ENCODE results near the gene MCRIP2. TPM values are rescaled to one million over a fixed set of nuclear protein-coding genes. Genes with fewer than 3 reads are reported as not detected.

The MCRIP2 gene
- total and polyA plus RNA-seq, 10 donors, result 23.6 to 106 (median 41.8) TPM

- intact Hi-C loops (cut with DNase I; ENCODE audit: low total_unique reads), result no loop called here
- Histone ChIP-seq H3K27ac (no peak overlapping the region), H3K9me3 (no peaks in the 10 kb centered on the region), H3K4me3 (no peak overlapping the region), H3K27me3 (replicated peaks in 1 of 7) (peaks cover 0 to 39% (median 15%) of the 10 kb centered on the region in 7 donors), H3K4me1 (peaks cover 27 to 73% (median 53%) of the 10 kb centered on the region in 6 donors), H3K36me3 (peaks cover 0 to 36% (median 25%) of the 10 kb centered on the region in 6 donors)
- WGBS, 5 donors, result 59 to 82% (median 67%) methylated on average over 16 to 23 of the region's 23 CpGs
- TF ChIP-seq POLR2A (IDR thresholded peaks at IDR 0.05) (no peak), CTCF (IDR thresholded peaks at IDR 0.05 in 8 of 11, conservative IDR thresholded peaks at IDR 0.05 in 3 of 11) (no peak), POLR2AphosphoS5 (IDR thresholded peaks at IDR 0.05) (no peak)
- DNase-seq, result no peak
These were observed 35.3 kb downstream of the MCRIP2 start for GRCh38 chr16:676913-677312.

GRCh38 chr16:677316-678190, 35.9 kb downstream of the MCRIP2 start:
- no peak overlapping the region for H3K27ac ChIP-seq
- peaks cover 28 to 79% (median 59%) of the 10 kb centered on the region in 6 donors for H3K4me1 ChIP-seq
- no peaks in the 10 kb centered on the region for H3K9me3 ChIP-seq
- H3K4me3 ChIP-seq, result no peak overlapping the region
- H3K27me3 ChIP-seq (replicated peaks in 1 of 7), result peaks cover 0 to 39% (median 15%) of the 10 kb centered on the region in 7 donors
- no peak for DNase-seq
- intact Hi-C loops (cut with DNase I; ENCODE audit: low total_unique reads), result no loop called here
- 54 to 74% (median 62%) methylated on average over 37 to 57 of the region's 57 CpGs for WGBS, 5 donors
- peaks cover 0 to 36% (median 25%) of the 10 kb centered on the region in 6 donors for H3K36me3 ChIP-seq
- TF ChIP-seq POLR2AphosphoS5 (IDR thresholded peaks at IDR 0.05) (no peak), POLR2A (IDR thresholded peaks at IDR 0.05) (no peak), CTCF (IDR thresholded peaks at IDR 0.05 in 8 of 11, conservative IDR thresholded peaks at IDR 0.05 in 3 of 11) (no peak)

GRCh38 chr16:678209-678857, 36.7 kb downstream of the MCRIP2 start:
- H3K27me3 ChIP-seq (replicated peaks in 1 of 7), result peaks cover 0 to 39% (median 15%) of the 10 kb centered on the region in 7 donors
- 70 to 83% (median 77%) methylated on average over 9 to 21 of the region's 21 CpGs for WGBS, 5 donors

More at GRCh38 chr16:678209-678857, 36.7 kb downstream of the MCRIP2 start:
- H3K27ac ChIP-seq, result peak overlapping the region in 1 of 8 donors; percentile 97
- peaks cover 30 to 85% (median 67%) of the 10 kb centered on the region in 6 donors for H3K4me1 ChIP-seq
- intact Hi-C loops (cut with DNase I; ENCODE audit: low total_unique reads), result no loop called here
- no peak overlapping the region for H3K4me3 ChIP-seq
- TF ChIP-seq POLR2AphosphoS5 (IDR thresholded peaks at IDR 0.05), result no peak
- no peak for TF ChIP-seq POLR2A (IDR thresholded peaks at IDR 0.05)
- no peak for TF ChIP-seq CTCF (IDR thresholded peaks at IDR 0.05 in 8 of 11, conservative IDR thresholded peaks at IDR 0.05 in 3 of 11)
- H3K9me3 ChIP-seq, result no peaks in the 10 kb centered on the region
- DNase-seq, result no peak
- peaks cover 0 to 36% (median 22%) of the 10 kb centered on the region in 6 donors for H3K36me3 ChIP-seq

All from spleen (tissue), 11 donors.